HG02938 (cell line): ENCODE measurements around the gene TTLL3.
"Not testable (repeated sequence)": the region's sequence is repeated elsewhere in the genome, so short reads cannot be mapped to it uniquely, and the experiment has no call there.

Source experiments
- ATAC-seq: cut with Tn5 transposase; IDR thresholded peaks from one replicate; pipeline ENCODE4 v1.9.1; 2021; ENCODE audit warnings: mild to moderate bottlenecking, moderate library complexity; ENCODE audit not compliant: unreplicated experiment

TTLL3 gene, protein sequence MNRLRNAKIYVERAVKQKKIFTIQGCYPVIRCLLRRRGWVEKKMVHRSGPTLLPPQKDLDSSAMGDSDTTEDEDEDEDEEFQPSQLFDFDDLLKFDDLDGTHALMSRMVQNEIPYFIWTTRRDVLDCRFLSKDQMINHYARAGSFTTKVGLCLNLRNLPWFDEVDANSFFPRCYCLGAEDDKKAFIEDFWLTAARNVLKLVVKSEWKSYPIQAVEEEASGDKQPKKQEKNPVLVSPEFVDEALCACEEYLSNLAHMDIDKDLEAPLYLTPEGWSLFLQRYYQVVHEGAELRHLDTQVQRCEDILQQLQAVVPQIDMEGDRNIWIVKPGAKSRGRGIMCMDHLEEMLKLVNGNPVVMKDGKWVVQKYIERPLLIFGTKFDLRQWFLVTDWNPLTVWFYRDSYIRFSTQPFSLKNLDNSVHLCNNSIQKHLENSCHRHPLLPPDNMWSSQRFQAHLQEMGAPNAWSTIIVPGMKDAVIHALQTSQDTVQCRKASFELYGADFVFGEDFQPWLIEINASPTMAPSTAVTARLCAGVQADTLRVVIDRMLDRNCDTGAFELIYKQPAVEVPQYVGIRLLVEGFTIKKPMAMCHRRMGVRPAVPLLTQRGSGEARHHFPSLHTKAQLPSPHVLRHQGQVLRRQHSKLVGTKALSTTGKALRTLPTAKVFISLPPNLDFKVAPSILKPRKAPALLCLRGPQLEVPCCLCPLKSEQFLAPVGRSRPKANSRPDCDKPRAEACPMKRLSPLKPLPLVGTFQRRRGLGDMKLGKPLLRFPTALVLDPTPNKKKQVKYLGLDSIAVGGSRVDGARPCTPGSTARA

DNA sequence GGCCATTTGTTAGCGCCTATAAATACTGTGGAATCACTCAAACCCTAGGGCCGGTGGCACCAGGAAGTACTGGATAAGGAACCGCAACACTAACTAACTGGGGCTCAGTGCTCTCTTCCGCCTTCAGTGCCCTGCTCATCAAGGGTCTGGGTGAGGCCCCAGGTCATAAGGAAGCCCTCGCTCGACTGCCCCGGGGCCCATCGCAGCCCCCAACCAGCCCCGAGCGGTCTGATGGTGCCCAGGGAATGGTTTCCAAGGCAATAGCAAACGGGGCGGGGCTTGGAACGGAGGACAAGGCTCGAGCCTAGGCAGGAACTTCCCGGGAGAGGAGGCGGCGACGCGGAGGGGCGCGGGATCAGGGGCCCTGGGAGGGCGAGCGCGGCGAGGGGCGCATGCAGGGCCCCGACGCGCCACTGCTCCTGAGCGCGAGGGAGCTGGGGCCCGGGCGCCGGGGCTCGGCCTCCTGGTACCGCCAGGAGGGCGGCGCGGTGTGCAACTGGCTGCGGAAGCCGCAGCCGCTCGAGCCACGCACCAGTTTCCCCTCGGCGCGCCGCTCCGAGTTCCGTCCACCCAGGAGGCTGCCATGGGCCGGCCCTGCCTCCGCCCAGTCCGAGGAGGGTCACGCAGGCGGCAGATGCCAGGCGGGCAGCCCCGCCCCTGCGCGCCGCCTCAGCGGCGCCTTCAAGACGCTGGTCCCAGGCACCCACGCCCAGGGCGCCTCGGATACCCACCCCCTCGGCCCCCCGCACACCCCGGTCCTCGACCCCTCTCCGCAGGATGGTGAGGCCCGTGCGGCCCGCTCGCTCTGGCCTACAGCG lies at the start of gene TTLL3:
TSS of gene TTLL3 (plus strand) at position 648 of the 818 bp plus-strand sequence. CDS start 400 bp downstream, outside the sequence.
- ATAC-seq, result no peak

DNA sequence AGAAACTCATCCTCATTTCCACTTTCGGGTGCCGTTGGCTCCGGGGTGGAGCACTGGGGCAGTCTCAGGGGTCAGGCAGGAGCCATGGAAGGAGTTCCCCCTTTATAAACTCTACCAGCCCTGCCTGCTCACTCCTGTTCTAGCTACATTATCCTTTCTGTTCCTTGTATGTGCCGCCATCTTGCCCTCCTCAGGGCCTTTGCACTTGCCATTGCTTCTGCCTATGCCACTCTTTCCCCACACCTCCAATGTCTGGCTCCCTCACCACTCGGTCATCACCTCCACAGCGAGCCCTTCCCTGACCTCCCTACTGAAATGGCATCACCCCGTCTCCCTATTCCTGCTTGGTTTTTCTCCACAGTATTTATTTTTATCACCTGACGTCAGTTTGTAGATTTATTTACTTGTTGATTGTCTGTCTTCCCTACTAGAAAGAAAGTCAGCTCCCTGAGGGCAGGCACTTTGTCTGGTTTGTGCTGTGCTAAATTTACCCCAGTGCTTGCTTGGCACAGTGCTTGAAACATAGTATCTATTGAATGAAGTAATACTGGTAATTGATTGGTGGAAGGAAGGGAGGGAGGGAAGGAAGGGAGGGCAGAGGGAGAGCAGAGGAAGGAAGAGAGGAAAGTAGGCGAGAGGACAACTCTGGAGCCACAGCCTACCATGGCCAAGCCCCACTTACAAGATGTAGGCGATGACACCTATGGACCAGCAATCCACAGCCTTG lies 49.1 kb upstream of the TTLL3 start:
- ATAC-seq, result no peak

- ATAC-seq, result no peak
These were observed 48.1 kb upstream of the TTLL3 start for GRCh38 chr3:9761919-9762318.

- ATAC-seq, result no peak
These were observed 47.2 kb upstream of the TTLL3 start for GRCh38 chr3:9762871-9763270.

DNA sequence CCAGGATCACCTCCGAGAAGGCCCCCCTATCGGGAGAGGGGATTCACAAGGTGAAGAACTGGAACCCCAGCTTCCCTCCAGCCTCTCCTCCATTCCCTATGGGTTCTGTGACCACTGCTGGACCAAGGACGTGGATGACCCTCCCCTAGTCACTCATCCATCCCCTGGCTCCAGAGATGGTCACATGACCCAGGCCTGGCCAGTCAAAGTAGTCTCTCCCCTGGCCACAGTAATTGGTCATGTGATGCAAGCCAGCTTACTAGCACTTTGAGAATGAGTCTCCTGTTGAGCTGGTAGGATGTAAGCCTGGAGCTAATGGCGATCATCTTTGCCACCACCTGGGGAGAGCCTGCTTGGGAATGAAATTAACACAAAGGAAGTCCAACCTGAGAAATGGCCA lies 44.2 kb upstream of the TTLL3 start:
- ATAC-seq, result no peak

GRCh38 chr3:9767418-9767817 lies 42.6 kb upstream of the TTLL3 start:
- no peak for ATAC-seq

DNA sequence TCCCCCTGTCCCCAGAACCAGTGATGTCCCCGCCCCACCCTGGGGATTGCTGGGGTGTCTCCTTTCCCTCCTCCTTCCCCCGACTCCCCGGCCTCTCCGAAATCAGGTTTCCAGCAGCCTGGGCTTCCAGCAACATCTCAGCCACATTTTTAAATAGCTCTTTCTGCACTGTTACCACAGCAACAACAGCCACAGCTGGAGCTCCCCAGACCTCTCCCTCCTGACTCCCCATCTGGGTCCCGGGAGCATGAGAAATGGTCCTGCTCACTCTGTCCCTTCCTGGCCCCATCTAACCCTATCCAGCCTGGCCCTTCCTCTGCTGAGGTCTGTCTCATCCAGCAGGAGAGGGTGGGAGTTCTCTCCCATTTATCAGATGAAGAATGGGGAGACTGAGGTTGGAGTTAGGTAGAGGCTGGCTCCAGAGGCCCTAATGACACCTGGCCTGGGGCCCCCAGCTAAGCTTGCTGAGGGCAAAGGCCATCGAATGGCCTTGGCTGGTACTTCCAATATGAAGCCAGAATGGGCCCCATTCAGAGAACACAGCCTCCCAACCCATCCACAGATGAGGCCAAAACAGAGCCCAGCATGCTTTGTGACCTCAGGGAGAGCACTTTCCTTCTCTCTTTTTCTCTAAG lies 41.8 kb upstream of the TTLL3 start:
- ATAC-seq, result no peak

GRCh38 chr3:9769012-9769411 lies 41.0 kb upstream of the TTLL3 start:
- no peak for ATAC-seq

DNA sequence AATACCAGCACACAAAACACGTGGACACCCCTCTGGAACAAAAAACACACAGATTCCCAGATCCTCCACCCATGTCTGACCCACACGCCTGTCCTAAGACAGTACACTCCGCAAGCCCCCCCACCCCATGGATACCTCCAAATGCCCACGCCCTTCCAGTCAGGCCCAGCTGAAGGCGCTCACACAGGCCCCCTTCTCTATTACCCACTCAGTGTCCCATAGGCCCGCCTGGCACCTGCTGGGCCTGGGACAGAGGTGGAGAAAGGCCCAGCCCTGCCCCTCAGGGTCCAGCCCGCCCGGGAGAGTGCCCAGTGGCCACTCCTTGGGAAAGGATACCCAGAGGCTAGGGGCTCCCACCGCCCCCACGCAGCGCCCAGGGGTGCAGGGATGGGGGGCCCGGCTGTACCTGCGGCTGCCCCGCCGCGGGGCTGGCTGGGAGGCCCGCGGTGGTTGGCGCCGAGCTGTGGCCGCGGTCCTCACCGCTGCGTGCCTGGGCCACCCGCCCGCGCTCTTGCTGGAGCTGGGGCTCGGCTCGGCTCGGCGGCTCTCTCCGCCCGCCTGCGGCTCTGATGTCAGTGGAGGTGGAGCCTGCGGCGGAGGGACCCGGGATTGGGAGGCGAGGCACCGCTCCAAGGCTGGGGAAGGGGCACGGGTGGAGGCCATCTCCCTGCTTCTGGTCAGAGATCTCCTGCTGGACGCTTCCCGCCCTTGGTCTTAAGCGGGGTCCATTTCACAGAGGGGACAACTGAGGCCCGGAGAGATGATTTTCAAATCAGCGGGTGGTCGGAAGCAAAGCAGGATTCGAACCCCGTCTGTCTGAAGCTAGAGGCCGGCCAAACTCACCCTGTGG lies 40.4 kb upstream of the TTLL3 start, which contains the start of gene CAMK1:
TSS of gene CAMK1 (minus strand) at position 522 of the 850 bp plus-strand sequence. CDS start 2,198 bp downstream, outside the sequence.
- no peak for ATAC-seq

- no peak for ATAC-seq
These were observed 39.7 kb upstream of the TTLL3 start for GRCh38 chr3:9770276-9770812.

DNA sequence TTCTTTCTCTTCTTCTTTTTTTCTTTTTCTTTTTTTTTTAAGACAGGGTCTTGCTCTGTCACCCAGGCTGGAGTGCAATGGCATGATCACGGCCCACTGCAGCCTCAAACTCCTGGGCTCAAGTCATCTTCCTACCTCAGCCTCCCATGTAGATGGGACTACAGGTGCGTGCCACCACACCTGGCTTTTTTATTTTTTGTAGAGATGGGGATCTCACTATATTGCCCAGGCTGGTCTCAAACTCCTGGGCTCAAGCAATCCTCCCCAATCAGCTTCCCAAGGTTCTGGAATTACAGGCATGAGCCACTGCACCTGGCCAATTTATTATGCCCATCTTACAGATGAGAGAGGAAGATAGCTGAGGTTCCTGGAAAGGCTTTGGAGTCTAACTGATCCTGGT lies 39.1 kb upstream of the TTLL3 start:
- ATAC-seq, result not testable (repeated sequence)

GRCh38 chr3:9776896-9777693 lies 33.0 kb upstream of the TTLL3 start:
- no peak for ATAC-seq

DNA sequence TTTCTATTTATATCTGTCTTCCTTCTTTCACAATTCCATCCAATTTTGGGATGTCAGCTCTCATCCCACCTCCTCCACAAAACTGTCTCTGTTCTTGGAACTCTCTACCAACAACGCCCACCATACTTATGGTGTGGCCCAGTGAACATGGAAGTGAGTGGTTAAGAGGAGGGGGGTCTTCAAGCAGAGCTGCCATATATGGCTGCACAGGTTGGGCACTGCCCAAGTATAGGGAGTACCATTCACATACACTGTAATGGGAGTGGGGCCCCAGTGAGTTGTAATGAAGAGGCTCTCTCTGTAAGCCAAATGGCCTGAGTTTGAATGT lies 32.4 kb upstream of the TTLL3 start:
- no peak for ATAC-seq

DNA sequence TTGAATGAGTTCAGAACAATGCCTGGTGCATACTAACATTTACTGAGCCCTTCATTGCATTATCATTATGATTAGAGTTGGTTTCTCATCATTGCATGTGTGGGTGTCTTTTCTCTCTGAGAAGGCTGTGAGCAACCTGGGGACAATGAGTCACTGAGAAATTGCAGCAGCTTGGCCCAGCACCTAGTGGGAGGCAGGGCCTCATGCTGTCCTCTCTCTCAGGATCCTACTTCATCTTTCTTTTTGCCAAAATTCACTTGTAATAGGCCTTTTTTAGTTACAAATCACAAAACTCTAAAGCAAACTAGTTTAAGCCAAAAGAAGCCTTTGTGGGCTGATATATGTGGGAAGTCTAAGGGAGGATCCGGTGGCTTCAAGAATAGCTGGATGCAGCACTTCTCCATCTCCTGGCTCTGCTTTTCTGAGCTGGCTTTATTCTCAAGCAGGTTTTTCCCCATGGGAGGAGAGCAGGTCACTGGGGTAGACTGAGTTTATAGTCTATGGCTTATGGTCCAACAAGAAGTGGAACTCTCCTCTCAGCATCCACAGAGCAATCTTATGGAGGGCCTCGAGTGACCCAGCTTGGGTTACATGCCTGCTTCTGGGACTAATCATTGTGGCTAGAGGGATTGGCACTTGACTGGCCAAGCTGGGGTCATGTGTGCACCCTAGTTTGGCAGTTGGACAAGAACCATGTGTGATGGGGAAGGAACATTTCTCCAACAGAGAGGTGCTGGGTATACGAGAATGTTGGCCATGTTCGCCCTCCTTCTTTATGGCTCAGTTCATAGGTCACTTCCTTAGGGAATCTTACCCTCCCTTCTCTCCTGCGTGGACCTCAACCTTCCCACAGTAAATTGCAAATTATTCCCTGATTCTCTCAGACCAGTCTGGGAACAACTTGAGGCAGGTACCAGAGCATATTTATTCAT lies 31.7 kb upstream of the TTLL3 start:
- ATAC-seq, result no peak

DNA sequence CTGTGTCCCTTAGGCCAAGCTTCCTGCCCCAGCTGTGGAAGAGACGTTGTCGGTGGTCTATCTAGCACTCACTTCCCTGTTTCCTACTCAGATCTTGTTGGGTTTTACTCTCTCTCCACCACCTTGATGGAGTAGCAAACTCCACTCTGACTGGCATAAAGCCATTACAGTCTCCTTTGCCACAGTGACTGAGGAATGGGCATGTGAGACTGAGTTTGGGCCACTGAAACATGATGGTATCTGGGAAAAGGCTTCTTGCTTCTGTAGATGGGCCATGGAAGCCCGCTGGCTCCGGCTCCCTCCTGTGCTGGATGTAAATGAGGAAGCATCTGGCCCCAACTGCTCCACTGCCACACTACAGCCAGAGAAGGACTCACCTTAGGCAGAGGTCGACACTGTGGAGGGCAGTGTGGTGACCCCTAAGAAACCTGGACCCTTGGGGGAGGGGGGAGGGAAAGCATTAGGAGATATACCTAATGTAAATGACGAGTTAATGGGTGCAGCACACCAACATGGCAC lies 30.9 kb upstream of the TTLL3 start:
- ATAC-seq, result no peak

DNA sequence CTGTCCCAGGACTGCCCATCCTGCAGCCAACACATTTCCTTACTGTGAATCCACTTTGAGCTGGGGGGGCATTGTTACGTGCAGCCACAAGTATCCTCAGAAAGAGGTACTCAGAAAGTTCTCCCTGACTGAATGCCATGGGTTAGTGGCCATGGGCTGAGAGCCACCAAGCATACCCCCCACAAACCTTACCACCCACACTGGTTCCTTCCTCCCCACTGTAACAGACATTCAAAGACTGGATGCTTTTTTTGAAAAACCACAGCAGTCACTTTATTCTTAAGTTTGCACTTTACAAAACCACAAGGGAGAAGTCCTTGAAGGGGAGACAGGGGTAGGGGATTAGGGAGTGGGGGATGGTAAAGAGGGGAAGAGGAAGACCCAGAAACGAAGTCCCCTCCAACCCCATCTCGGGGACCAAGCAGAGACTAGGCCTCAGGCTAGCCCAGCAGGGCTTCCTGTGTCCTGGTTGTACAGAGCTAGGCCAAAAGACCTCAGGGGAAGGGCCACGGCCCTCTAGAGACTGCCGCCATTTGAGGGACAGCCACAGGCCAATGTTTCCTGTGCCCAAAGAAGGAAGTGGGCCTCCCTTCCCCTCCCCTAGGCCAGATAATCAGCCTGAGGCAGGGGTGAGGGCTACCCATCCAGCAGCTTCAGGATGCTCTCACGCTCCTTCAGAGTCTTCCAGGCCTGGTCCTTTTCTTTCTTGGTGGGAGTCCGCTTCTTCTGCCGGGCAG lies 30.2 kb upstream of the TTLL3 start:
- ATAC-seq, result peak; percentile 59
